ENCODE results near the gene SAMD4A. TPM values are rescaled to one million over a fixed set of nuclear protein-coding genes. Genes with fewer than 3 reads are reported as not detected.

SAMD4A gene
- total RNA-seq, 1 donor from 2014 or later = 8.2 TPM

DNA sequence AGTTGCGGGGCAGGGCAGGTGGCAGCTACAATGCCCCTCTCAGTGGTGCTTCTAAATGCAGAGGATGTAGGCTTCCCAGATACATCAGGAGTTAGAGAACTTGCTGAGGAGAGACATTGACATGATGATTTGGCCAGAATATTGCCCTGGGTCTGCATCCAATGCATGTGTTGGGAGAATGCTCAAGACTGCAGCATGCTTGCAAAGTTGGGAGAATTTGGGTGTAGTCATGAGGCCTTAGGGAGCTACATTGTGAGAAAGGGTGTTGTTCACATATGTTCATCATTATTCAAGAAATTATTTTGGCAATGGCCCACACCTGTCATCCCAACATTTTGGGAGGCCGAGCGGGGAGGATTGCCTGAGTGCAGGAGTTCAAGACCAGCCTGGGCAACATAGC, 149.9 kb downstream of the SAMD4A start:
- FAIRE-seq = no peak
- DNase-seq (ENCODE audit: low spot score in 2 of 2) = no peak

DNA sequence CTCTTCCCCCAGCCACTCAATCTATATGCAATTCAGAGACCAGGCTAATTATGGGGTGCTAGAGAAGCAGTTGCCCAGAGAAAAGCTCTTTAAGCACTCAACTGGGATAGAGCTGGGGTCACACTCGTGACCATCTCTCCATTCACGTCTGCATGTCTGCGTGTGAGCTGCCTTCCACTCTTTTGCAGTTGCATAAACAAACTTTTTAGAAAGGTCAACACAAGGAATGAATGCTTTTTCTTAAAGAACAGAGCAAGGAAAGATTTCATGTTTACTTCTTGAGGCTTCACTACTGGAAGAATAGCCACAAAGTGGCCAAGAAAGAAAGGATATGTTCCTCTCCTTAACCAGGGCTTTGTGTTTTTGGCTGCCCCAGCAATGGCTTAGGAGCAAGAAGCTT, 151.1 kb downstream of the SAMD4A start:
- DNase-seq (ENCODE audit: low spot score in 2 of 2) (no peak), FAIRE-seq (no peak)

DNA sequence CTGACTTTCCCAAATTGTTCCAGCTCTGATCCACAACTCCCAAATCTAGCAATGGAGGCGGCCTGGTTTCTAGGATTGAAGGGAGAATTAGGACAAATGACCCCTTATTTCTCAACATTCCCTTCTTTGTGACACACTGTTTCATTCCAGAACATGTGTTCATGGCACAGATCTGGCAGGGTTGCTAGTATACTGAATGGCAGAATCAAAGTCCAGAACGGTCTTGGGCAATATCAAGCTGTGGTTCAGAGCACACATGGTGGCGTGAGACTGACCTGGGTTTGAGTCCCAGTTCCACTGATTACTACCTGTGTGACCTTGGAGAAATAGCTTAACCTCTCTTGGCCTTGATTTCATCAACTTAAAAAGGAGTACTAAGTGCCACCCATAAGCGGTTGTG, 152.5 kb downstream of the SAMD4A start:
- FAIRE-seq (no peak), DNase-seq (ENCODE audit: low spot score in 2 of 2) (no peak)

DNA sequence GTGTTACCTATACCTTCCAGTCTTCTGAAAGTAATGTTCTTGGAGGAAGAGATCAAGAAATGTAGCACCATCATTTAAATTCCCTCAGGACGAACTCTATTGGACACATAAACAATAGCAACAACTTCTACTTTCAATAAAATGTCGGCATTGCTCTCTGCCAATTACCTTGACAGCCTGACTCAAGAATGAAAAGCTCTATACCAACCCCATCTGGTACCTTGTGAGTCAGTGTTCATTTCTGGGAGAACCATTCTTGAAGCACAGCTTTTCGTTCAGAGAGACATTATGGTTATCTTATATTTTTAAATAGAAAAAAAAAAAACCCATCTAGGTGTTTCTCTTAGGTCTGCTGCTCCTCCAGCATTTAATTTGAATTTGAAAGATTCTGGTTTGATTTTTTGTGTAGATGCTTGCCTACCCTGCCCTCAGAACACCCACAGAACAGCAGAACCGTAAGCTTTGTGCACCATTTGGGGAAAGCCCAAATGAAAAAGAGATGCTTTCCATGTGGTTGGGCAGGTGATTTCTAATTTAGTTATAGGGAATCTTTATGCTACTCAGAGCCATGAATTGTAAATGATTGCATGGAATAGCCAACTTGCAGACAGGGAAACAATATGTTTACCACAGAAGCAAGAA, 156.0 kb downstream of the SAMD4A start:
- FAIRE-seq = no peak
- DNase-seq (ENCODE audit: low spot score in 2 of 2) = no peak

DNA sequence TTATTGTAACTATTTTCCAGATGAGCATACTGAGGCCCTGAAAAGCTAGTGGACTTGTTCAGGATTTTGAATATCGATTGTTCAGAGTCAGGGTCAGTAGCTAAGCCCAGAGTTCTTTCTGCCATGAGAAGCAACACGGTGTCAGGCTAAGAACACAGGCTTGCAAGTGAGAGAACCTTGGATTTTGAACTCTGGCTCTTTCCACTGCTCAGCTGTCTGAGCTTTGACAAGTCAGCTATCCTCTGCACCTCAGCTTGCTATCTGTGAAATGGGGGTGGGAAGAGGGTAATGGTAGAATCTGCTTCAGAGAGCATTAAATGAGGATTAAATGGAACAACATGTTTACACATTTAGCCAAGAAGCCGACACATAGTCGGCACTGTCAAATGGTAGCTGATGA, 157.2 kb downstream of the SAMD4A start:
- no peak for FAIRE-seq
- no peak for DNase-seq (ENCODE audit: low spot score in 2 of 2)

DNA sequence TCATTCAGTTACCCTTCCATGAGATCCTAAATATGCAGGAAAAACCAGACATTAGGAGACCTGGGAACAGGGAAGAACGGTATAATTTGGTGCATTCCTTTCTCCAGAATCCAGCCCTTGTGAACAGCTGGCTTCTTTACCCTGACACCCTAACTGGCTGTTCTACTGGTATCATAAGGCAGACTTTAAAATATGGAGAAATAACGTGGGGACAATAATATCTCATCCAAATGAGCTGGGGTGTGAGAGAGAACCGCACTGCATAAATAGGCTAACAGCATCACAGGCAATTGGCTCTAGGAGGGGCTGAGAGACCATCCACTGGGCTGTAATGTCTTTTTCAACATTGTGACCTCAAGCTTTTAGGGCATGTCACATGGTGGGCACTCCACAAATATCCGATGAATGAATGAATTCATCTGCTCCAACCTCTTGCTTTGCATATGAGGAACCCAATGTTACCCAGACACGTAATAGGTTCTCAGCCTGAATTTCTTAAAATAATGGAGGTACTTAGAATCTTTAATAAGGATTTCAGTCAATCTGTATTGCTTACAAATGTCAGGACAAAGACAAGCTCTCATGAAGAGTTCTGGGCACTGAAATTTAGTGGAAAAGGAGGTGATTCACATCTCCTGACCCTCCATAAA, 157.9 kb downstream of the SAMD4A start:
- DNase-seq (ENCODE audit: low spot score in 2 of 2) (no peak), FAIRE-seq (no peak)

DNA sequence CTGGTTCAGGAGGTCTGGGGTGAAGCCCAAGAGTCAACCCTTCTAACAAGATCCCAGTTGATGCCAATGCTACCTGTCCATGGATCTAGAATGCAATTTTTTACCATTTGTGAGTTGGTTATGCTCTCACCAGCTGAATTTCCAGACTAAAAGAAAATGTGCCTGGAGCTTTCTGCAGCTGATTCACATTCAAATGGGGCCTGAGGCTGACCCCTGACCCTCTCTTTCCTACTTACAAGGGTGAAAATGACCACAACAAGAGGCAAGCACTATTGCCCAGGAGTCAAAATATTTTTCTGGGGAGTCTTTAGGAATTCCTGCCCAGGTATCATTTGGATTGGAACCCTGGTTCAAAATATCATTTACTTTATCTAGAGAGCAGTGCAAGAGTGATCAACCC, 159.1 kb downstream of the SAMD4A start:
- DNase-seq (ENCODE audit: low spot score in 2 of 2) (no peak), FAIRE-seq (no peak)

DNA sequence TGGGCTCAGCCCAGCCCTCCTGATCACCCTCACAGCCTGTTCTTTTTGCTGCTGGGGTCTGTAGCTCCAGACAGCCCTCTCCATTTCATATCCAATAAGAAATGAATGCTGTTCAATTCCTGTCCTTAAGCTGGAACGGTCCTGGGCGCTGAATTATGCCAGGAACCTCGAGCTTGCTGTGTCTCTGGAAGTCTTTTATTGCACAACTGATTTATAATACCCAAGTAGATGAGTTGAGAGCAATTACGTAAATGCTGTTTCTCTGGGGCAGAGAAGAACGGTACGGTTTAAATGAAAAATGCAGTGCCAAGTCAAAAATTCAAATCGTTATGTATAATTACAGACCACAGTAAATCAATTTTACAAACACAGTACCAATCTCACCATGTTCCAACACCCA, 161.0 kb downstream of the SAMD4A start:
- DNase-seq (ENCODE audit: low spot score in 2 of 2) (no peak), FAIRE-seq (no peak)

DNA sequence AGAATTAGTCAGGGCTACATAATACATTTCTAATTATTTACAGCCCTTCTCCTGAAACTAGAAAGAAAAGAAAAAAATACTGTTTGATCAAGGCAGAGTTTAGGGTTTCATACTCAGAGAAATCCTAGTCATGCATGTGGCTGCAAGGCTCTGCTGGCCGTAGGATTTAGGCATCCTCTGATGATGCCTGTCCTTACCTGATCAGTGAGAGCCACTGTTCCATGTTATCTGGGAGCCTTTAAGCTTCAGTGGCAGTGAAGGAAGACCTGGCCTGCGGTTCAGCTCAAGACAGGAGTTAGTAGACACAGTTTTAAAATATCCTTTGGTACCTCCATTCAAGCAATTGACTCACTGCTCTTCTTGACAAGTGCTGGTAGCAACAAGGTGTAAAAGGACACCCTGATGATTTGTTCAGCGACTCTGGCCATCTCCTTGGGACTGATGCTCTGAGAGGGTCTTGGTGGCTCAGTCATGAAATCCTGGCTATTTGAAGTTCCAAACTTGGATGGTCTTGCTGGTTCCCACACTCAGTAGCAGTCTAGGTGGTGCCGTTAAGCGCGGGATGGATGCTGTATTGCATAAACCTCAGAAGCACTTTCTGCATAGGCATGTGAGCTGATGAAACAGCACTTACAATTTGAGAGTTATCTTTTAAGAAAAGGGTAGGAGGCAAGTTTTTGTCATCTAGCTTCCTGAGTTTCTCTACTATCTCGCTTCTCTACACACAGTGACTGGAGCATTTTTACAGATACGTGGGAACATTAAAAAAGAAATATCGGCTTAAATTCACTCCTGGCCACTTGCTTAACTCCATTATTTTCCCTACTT, 162.0 kb downstream of the SAMD4A start:
- FAIRE-seq (no peak), DNase-seq (ENCODE audit: low spot score in 2 of 2) (no peak)

DNA sequence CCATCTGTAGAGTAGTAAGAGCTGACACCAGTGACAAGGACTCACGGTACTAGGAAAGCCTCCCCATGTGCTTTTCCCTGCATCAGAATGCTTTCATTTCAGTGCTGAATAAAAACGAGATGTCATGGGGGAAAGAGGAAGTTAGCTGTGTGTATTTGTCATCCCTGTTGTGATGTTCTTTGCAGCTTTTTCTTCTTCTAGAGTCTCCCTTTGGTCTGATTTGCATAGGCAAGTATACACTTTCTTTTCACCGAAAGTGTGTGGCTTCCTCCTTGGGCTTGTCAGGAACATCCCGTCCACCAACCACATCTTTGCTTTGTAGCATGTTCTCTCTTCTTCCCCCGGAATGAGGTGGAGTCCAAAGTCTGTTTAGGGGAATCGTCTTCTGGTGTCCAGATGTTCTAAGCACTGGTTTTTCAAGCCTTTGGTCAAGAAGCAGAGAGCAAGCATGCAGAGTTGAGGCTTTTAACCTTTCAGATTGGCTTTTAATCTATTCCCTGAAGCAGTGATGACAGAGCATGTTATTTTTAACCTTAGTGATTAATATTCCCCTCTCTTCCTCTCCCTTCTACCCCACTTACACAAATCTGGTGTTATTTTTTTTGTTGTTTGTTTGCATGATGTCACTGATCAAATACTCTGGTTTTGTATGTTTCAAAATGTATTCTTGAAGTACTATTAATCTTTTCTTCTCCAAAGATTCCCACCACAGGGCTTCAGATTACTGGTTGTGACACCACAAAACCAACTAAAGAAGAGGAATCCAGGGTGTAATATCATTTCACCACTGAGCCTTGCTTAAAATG, 163.4 kb downstream of the SAMD4A start:
- DNase-seq (ENCODE audit: low spot score in 2 of 2) = no peak
- no peak for FAIRE-seq

DNA sequence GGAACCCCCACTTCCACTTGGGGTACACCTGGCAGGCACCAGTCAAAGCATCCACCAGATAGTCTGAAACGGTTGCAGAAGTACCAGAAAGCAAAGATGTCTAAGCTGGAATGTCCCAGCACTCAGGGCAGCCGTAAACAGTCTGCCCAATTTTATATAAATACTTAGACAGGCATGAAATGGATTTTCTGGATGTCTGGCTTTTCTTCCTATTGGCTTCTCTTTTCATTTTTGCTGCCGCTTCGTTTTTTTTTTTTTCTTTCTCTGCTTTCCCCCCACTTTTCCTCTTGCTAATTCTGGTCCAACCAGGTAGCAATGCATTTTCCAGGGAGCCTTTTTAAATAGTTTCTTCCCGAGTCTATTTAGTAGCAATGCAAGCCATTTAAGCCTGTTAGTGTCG, 168.0 kb downstream of the SAMD4A start:
- no peak for DNase-seq (ENCODE audit: low spot score in 2 of 2)
- FAIRE-seq = no peak

DNA sequence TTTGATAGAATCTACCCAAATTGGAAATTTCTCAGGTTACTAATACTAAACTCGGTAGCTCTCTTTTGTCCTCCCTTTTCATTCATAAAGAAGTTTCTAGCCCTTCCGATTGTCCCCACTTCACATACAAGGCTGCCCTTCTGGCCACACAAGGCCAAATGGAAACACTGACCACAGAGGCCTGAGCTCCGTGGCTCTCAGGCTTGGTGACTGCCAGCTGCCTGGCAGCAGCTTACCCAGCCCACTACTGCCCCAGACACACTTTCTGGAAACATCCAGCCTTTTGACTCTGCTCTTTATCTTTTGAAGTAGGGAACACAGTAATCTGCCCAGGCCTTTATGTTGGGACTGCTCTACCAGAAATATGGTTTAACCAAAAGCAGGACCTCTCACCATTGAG, 168.5 kb downstream of the SAMD4A start:
- FAIRE-seq (no peak), DNase-seq (ENCODE audit: low spot score in 2 of 2) (no peak)

DNA sequence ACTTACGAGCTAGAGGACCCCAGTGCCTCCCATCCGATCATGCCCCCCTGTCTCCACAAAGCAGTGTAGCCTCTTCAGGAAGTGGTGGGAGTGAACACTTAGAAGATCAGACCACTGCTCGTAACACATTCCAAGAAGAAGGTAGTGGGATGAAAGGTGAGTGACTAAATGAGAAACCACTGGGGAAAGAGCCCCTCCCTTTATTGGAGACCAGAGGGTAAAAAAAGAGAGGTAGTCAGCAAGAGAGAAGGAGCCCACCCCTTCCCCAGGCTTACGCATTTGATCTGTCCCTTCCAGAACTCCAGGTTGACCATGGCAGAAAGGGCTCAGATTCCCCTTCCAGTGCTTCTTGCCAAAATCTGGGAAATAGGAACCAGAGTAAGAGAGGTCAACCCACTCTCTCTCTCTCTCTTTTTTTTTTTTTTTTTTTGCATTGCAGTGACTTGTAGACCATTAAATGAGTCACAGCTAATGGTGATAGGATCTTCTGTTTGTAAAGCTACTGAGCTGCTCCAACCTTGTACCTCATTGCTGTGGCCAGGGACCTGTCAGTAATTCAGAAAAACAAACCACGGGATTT, 170.3 kb downstream of the SAMD4A start:
- FAIRE-seq (no peak), DNase-seq (ENCODE audit: low spot score in 2 of 2) (no peak)

DNA sequence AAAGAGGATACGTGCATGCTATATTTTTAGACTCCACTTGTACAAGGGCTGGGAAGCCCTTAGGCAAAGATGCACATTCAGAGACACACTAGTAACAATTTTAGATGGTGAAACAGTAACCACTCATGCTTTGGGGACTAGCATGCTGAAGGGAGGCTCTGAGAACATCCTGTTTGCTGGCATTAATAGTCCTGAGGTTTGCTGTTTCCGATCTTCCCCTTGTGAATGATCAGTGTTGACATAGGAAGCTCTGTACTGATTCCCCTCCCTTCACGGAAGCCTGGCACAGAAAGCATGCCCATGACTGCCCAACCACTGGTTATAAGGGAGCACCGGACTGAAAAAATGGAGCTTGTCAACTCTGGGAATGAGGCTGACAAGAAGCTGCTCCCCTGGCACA, 171.1 kb downstream of the SAMD4A start:
- DNase-seq (ENCODE audit: low spot score in 2 of 2) (no peak), FAIRE-seq (no peak)

DNA sequence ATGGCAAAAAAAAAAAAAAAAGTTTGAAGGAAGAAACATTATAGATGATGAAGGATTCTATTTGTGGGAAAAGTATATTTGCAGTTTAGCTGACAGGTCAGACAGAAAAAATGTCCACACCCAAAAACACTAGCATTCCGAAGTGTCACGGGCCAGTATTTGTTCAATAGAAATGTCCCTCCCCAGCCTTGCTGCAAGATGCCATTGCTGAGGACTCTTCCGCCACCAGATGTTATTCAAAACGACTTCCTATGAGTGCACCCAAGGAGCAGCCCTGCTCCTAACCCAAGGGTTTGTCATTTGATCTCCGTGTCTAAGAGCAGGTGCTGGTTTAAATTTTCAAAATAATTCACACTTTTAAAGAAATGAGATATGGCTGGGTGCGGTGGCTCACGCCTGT, 172.6 kb downstream of the SAMD4A start:
- FAIRE-seq = no peak
- DNase-seq (ENCODE audit: low spot score in 2 of 2) = no peak

DNA sequence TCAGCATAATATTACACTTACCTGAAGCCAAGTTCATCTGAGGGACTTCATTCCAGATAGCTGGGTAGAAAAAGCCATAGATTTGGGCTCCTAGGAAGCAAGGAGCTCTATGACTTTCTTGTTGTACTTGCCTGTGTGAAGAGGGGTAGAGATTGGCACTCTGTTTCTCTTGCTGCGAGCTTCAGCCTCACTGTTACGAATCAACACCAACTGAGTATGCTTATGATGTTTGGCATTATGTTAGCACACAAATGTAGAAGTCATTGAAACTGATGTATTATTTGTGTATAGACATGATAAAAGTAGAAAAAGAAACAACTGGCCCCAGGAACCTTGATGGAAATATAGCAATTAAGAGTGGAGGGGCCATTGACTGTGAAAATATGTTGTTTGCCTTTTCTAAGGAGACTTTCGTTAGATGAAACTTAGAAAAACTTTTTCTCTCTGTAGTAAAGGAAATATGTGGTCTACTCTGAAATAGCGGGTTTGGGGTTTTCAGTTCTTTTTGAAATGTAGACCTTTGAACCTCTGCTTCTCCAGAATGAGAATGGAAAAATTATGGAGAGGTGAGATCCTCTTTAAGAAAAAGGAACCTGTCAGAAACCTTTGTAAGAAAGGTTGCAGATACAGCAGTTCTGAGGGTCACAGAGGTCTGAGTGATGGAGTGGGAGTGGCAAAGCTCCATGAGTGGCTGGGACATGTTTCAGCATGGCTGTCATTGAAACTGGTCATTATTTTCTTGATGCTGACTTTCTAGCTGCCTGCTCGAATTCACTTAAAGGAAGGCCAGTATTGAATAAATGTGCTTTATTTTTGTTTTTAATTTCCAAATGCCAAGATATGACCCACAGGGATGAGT, 175.8 kb downstream of the SAMD4A start:
- DNase-seq (ENCODE audit: low spot score in 2 of 2) = no peak

DNA sequence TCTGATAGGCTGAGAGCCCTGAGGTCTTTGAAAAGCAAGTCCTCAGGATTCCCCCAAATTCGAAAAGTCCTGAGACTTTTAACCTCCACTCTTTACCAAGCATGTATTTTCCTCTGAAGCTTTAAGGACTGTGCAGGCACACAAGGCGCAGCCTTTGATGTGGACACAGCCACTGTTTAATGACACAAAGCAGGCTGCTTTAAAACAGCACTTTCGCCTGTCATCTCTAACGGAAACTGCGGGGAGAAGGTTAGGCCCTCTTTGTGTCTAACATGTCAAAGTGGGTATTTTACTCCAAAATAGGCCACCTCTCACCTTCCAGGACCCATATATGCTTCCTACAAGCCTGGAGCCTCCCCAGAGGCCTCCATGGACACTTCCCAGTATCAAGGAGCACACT, 176.5 kb downstream of the SAMD4A start:
- DNase-seq (ENCODE audit: low spot score in 2 of 2) (no peak), FAIRE-seq (no peak)

More for the DNA sequence above, 175.8 kb downstream of the SAMD4A start:
- no peak for FAIRE-seq

DNA sequence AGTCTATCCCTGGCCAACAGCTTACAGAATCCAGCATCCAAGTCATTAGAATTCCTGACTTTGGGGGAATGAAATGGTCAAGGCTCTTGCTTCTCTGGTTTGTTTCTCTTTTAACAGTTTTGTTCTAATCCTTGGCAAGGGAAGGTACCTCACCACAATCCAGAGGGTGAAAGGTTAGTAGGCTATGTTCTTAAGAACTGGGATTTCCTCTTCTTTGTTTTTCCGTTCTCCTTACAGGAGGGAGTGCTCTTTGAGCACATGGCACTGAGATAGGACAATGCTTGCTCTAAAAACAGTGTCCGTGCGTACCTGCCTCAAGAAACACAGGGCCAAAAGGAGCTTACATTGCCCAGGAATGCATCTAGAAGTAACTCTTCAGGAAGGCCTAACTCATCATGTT, 179.1 kb downstream of the SAMD4A start:
- no peak for DNase-seq (ENCODE audit: low spot score in 2 of 2)
- FAIRE-seq = no peak

DNA sequence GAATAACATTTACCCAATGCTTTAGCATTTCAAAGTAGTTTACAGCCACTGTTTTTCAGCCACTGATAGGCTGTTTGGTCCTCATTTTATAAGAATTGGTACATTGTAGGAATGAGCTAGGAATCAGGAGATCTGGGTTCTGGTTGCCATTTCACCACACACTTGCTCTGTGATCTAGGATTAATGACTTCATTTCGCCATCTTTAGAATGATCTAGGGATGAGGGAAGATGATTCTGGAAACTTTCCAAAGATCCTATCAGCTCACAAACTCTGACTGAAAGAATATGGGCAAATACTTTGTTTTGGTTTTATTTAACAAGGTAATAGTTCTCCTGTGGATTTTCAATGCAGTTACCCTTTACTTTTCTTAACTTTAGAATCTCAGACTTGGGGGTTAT, 180.7 kb downstream of the SAMD4A start:
- FAIRE-seq = no peak
- no peak for DNase-seq (ENCODE audit: low spot score in 2 of 2)

DNA sequence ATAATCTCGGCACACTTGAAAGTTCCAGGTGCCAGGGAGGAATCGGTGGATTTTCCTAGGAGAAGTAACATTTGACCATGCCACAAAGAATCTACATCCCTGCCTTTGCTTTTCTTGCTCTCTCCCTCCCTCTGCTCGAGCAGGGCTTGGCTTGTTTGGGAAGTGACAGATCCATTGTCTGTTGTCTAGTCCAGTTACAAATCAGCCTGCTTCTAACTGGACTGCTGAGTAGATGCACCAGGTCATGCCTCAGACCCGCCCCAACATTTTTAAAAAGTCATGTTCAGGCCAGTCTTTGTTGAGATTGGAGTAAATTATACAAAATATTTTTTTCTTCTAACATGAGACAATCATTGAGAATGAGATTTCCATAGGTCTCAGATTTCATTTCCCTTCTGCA, 182.3 kb downstream of the SAMD4A start:
- FAIRE-seq = no peak
- no peak for DNase-seq (ENCODE audit: low spot score in 2 of 2)

Data from frontal cortex (tissue), 4 donors.